GM04503 (cell line): Measurements from ENCODE around the gene FOXO1.

Experiments
- DNase-seq: peaks from one replicate; pipeline ENCODE4 v3.0.0-alpha.2; 2012; ENCODE audit warnings: low read depth

FOXO1 gene

GRCh38 chr13:40604135-40604534 lies 62.3 kb downstream of the FOXO1 start:
- DNase-seq, result no peak

GRCh38 chr13:40600149-40600751 lies 66.2 kb downstream of the FOXO1 start:
- no peak for DNase-seq

DNA sequence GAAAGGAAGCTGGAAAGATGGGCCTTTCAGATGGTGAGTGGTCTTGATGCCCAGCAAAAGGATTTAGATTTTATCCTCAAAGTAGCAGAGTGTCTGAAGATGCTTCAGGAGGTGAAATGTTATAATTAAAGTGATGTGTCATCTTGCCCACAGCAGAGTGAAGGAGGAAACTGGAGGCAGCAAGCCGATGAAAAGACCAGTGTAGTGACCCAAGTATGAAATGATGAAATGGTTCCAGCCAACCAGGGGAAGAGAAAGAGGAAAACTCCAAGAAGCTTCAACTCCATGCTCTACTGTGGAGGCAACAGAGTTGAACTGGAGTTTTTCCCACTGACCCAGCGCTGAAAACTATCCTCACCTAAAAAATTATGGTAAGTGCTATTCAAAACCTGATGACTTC lies 66.7 kb downstream of the FOXO1 start:
- no peak for DNase-seq

DNA sequence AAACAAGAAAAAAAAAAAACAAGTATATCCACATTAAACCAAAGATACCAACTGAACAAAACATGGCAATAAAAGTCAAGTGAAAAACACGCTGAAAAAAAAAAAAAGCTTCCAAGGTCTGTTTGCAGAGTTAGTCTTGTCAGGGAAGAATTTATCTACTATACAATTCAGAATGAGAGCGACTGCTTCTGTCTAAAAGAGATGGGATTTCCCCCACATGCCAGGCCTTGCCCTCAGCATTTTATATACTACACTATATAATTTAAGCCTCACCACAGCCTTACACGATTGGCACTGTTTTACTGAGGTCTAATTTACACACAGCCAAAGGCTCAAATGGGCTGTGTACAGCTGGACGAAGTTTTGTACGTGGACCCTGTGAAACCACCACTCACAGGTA lies 67.3 kb downstream of the FOXO1 start:
- no peak for DNase-seq

DNA sequence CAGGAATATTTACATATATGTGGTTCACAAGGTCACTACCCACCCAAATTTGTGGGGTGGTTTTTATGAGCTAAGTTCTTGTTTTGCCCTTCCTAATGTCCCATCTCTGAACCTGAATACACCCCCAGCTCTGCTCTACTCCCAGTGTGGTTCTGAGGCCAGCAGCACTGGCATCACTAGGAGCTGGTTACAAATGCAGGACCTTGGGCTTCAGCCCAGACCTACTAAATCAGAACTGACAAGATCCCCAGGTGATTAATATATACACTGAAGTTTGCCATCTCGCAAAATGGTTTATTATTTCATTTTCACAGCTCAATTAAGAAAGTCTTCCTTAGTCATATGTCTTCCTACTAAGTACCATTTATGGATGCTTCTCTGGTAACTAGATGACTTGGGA lies 67.9 kb downstream of the FOXO1 start:
- no peak for DNase-seq

GRCh38 chr13:40597735-40598365 lies 68.6 kb downstream of the FOXO1 start:
- no peak for DNase-seq

- DNase-seq, result no peak
Observed at GRCh38 chr13:40596484-40596883, 70.0 kb downstream of the FOXO1 start.

GRCh38 chr13:40595693-40596092 lies 70.7 kb downstream of the FOXO1 start:
- no peak for DNase-seq

DNA sequence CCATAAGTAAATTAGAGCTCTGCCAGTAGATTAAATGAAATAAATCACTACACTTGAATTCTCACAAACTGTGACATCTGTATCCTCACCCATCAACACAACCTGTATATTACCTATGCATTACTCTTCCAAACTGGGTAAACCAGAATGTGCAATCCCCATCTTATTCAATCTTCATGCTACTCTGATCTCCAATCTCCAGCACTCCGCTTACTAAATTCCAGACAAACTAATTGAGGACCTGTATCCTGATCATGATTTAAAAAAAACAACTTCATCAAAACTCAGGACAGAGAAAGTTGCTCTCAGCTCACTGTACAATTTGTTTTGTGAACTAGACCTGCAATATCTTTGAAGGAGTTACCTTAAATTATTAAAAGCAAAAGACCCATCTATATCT lies 74.4 kb downstream of the FOXO1 start:
- no peak for DNase-seq

GRCh38 chr13:40591091-40591490 lies 75.3 kb downstream of the FOXO1 start:
- DNase-seq, result no peak

DNA sequence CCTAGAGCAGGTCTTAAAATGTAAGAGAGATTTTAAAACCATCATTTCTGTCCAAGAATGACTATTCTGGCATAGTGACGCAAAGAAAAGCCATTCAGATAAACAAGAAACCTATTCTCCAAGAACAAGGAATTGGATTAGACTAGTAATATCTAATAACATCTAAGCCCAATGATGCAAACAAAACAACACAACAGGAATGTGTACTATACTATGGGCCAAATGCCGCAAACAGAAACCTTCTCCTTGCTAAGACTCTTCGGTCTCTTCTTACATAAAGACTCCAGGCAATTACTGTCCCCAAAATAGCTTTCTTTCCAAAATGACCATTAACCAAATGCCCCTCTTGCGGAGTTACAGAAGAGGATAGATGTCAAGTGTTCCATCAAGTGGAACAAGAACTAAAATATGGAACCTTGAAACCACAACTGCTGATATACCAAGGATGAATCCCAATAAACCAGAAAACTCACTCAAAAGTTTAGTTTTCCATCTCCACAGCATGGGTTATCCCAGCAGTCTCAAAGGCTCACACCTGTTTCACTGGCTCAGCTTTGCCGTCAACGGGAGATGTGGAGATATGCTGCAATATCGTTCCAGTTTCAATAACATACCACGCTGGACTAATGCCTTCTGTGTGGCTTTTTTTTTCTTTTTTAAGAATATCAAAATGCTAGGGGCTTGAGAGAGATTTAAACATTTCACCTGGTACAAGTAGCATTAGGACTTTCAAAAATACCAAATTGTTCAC lies 76.2 kb downstream of the FOXO1 start:
- no peak for DNase-seq

GRCh38 chr13:40589285-40590109 lies 76.9 kb downstream of the FOXO1 start:
- no peak for DNase-seq

DNA sequence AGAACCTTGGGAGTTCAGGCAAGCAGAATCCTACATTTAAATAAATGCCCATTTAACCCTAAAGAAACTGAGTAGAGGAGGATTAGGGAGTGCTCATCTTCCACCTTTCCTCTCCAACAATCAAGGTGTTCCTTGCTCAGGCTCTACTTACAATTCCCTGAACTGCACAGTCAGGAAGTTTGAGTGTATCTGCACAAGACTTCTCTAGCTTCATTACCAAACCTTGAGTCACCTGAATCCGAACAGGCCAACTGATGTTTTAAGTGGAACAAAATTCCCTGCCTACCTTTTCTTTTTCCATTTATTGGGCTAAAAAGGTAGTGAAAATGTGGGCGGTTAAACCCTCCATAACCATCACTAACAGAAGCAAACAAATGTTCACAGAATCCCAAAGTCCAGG lies 78.3 kb downstream of the FOXO1 start:
- no peak for DNase-seq

DNA sequence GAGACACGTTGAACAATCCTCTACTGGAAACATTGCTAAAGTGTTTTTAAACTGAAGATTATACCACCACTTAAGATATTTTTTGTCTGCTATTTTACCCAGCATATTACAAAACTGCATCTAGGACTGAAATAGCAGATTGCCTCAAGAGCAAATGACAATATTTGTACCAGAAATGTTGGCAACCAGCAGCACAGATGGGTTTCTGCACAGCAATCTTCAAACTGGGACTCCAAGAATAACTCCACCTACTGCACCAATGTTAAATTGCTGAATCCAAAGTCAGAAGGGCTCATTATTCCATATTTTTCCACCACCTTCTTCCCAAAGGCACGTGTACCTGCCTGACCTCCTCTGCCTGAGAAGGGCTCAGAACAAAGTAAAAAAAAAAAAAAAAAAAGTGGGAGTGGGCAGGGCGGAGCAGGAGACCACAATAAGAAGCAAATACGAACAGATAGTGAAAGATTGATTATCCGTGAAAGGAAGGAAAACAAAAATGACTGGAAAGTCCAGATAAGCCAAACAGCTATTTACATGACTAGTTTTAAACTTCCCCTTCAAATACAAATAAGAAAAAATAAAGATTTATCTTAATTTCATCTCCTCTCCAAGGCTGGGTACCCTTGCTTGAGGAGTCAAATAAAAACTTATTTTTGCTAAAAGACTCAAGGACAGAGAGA lies 79.4 kb downstream of the FOXO1 start:
- no peak for DNase-seq

DNA sequence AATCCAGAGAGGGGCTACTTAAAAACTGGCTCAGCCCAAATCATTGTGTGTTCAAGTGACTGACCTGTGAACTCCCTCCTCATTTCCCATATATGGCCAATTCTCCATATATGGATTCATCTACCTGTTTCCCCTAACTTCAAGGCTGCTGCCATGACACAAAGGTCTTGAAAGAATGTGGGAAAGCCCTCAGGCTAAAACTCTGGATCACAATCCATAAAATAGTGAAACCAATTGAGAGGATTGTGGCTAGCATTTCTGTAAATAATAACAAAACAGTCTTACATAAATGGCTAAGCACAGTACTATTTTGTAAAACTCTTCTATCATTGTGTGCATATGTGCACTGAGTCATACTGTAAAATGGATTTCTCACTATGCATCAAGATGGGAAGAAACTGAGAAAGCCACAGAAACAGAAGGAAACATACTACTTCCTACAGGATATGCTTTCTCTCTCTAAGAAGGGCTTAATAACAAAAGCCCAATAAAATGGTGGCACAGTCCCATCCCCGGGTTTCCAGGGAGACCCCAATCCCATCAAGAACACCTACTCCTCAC lies 80.5 kb downstream of the FOXO1 start:
- DNase-seq, result no peak

DNA sequence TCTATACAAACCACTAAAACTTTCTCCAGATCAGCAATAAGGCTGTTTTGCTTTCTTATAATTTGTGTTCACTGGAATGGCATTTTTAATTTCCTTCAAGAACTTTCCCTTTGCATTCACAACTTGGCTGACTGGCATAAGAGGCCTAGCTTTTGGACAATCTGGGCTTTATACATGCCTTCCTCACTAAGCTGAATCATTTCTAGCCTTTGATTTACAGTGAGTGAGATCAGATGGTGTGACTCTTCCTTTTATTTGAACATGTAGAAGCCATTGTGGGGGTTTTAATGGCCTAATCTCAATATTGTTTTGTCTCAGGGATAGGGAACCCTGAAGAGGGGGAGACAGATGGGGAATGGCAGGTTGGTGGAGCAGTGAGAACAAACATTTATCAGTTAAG lies 82.7 kb downstream of the FOXO1 start:
- no peak for DNase-seq

DNA sequence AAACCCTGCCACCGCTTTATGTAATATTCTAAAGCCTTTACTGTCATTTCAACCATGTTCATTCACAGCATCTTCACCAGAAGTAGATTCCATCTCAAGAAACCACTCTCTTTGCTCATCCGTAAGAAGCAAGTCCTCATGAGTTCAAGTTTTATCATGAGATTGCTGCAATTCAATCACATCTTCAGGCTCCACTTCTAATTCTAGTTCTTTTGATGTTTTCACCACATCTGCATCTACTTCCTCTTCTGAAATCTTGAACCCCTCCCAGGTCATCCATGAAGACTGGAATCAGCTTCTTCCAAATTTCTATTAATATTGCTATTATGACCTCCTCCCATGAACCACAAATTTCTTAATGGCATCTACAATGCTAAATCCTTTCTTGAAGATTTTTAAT lies 83.9 kb downstream of the FOXO1 start:
- DNase-seq, result no peak

DNA sequence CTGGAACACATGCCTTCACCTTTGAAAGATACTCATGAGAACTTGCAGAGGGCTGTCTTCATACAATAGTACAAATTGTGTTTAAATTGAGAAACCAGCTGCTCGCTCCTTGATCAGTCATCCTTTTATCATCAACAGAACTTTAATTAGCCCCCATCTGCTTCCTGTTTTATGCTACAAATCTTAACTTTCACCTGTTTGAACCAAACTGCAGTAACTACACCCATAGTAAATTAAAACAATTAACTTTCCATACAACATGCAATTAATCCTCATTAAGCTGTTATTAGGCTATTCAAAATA lies 85.2 kb downstream of the FOXO1 start:
- no peak for DNase-seq

DNA sequence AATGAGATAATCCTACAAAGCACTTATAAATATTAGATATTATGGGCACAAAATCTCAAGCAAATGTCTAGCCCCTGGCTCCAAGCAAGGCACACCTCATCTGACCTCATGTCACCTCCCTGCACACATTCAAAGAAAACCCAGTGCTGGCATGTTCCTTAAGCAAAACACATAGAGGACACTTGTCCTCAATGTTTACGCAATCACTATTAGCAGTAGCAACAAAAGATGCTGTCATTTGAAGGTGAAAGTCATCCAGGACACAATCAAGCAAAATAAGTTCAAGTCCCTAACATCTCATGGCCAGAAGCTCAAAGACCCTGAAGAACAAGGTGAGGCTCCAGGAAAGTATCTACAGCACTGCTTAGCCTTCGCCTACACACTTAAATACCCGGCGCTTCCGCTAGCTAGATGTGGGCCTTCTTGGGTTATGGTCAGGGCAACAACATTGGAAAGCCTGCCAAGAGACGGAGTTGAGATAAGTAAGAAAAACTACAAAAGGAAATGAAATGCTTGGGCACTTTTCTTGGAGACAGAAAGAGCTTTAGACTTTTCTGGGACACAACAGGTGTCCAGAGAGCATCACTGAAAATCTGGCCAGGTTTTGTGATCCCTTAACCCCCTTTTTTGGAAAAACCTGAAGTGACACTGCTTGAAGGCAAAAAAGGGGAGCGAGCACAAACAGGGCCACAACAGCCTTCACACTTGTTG lies 85.7 kb downstream of the FOXO1 start:
- no peak for DNase-seq

- no peak for DNase-seq
Observed at GRCh38 chr13:40579535-40579934, 86.9 kb downstream of the FOXO1 start.

DNA sequence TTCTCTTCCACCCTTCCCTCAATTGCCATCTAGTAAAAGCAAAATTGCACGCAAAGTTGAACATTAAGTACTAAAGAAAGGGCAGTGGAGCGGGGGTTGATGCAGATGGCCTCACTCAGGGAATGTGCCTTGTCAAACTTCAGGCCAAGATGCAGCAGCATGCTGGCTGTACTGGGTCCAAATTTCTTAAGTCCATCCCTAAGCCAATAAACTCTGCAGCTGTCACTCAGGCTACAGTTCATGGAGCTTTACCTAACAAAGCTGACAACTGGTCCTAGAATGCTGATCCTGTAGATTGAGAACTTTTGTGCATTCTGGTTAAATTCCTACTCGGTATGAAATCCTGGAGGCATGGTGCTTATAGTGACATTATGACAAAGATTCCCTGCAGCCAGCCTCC lies 88.4 kb downstream of the FOXO1 start:
- no peak for DNase-seq
